Aorta (tissue), 5 donors: Measurements from ENCODE around the gene SART3. TPM values are rescaled to one million over a fixed set of nuclear protein-coding genes. Genes with fewer than 3 reads are reported as not detected.
"Not testable (repeated sequence)": the region's sequence is repeated elsewhere in the genome, so short reads cannot be mapped to it uniquely, and the experiment has no call there.

Experiments
- ATAC-seq: fragments of 200-7000 bp; cut with Tn5 transposase; one replicate; pipeline ENCODE4 v1.9.1; 2022; ENCODE audit warnings: moderate library complexity; ENCODE audit not compliant: low FRiP score
- DNase-seq, 2 donors: peaks; one replicate each; pipeline ENCODE4 v3.0.0-alpha.2; 2020
- H3K27ac ChIP-seq, 2 donors: one replicate each; pipeline ENCODE4 v1.5.1; 2013; ENCODE audit warnings: low read length in 2 of 2, mild to moderate bottlenecking in 2 of 2, moderate library complexity in 2 of 2, control low read depth in 1 of 2, inconsistent platforms in 1 of 2, low read depth in 1 of 2
- H3K27me3 ChIP-seq, 2 donors: one replicate each; pipeline ENCODE4 v1.6.1; 2013; ENCODE audit warnings: control low read depth in 1 of 2, low read length in 1 of 2, mild to moderate bottlenecking in 1 of 2, moderate library complexity in 1 of 2; ENCODE audit not compliant: insufficient read depth in 2 of 2, control insufficient read depth in 1 of 2
- H3K36me3 ChIP-seq, 2 donors: one replicate each; pipeline ENCODE4 v1.6.1; 2013; ENCODE audit warnings: control low read depth in 1 of 2, low read length in 1 of 2, mild to moderate bottlenecking in 1 of 2; ENCODE audit not compliant: insufficient read depth in 2 of 2, control insufficient read depth in 1 of 2
- H3K4me1 ChIP-seq, 2 donors: one replicate each; pipeline ENCODE4 v1.6.1; 2013; ENCODE audit warnings: low read length in 2 of 2, control low read depth in 1 of 2, mild to moderate bottlenecking in 1 of 2, moderate library complexity in 1 of 2; ENCODE audit not compliant: insufficient read depth in 2 of 2, control insufficient read depth in 1 of 2
- H3K4me3 ChIP-seq, 2 donors: one replicate each; pipeline ENCODE4 v1.5.1; 2013; ENCODE audit warnings: low read length in 2 of 2, control low read depth in 1 of 2, mild to moderate bottlenecking in 1 of 2
- H3K9me3 ChIP-seq: one replicate; pipeline ENCODE4 v1.6.1; 2013; ENCODE audit warnings: mild to moderate bottlenecking, low read length; ENCODE audit not compliant: control insufficient read depth
- WGBS, 2 donors: extraction: QIAGEN DNeasy Blood & Tissue Kit; methylation state at CpG; one replicate each; pipeline ENCODE4 v1.1.7; 2013; 5-methylcytosine and 5-hydroxymethylcytosine counted together
- intact Hi-C, 2 donors: fragments of 100-400 bp; cut with DNase I; formaldehyde crosslinking; loops; one replicate each; pipeline versions ENCODE4 v1.14.2 to v1.15.0; 2022
- polyA plus RNA-seq, 2 donors: library from polyadenylated mRNA; stranded (reverse); fragments of 200-250 nt; gene quantifications; one replicate each; pipeline ENCODE4 v1.2.3, GENCODE V29; 2013
- total RNA-seq, 2 donors: library from RNA; stranded (reverse); fragmentation: NEBNext Ultra II Directional; extraction: Animal tissue kit (Norgen Biotek cat#: 25700); gene quantifications; one replicate each; pipeline ENCODE4 v1.2.1, GENCODE V29; 2021
- donor health status: healthy with polysubstance abuse.
- donor health status: Bipolar disorder and iron deficiency.
- donor health status: DM: no; HTN: no; CAD: no.
- donor health status: DM: no; HTN: no; CAD: no.
- donor health status: DM: yes; HTN: yes; CAD: no.

The SART3 gene
- total and polyA plus RNA-seq, 4 donors, result 11.5 to 51.3 (median 35.0) TPM

DNA sequence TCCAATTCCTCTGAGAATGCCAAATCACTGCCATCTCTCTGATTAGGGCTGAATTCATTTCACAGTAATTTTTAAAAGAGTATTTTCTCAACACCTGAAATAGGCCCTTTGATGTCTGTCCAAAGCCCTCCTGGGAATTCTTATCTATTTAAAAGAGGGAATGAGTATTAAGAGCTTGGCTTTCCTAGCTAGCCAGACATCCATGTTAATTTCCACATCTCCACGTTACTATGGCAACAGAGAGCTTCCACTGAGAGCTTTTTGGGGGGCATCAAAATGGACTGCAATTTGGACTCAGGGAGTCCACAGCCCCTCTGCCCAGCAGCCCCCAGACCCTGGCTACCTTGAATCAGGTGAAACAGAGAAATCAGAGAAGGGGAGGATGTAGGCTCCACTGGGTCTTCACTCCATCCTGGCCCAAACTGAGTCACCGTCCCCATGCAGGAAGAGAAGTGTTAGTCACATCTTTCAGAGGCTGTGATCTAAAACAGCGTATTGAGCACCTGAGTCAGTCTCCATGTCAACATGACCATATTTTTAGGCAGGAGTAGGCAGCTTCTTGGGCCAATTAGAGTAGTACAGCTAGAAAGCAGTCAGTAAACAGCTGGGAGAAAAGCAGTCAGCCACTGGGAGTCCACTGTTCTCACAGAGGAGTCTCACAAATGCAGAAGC is 52.9 kb downstream of the SART3 start:
- Histone ChIP-seq H3K9me3 (no peaks in the 10 kb centered on the region), H3K4me3 (no peak overlapping the region), H3K4me1 (no peaks in the 10 kb centered on the region), H3K27ac (no peak overlapping the region), H3K36me3 (no peaks in the 10 kb centered on the region), H3K27me3 (no peaks in the 10 kb centered on the region)
- no peak for ATAC-seq
- 63 to 69% methylated on average over 3 of the region's 3 CpGs for WGBS, 2 donors
- intact Hi-C loops, result no loop called here
- no peak for DNase-seq

DNA sequence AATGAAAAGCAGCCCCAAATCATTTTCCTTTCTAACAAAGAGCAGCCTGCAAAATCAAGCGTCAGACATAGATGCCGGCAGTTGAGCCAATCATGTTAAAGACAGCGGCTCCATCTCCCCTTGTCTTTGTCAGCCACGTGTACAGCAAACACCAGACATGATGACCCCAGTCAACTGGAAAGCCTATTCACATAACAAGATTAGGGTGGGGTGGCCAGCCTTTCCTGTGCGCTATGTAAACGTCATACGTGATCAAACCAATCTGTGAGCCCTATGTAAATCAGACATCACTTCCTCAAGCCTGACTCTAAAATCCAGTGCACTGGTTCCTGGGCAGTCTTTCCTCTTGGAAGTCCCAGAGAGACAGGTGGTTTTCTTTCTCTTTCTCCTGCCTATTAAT is 55.8 kb downstream of the SART3 start:
- no peaks in the 10 kb centered on the region for H3K27me3 ChIP-seq
- intact Hi-C loops, result no loop called here
- H3K9me3 ChIP-seq, result peaks cover 2% of the 10 kb centered on the region
- DNase-seq, result no peak
- H3K27ac ChIP-seq, result no peak overlapping the region
- no peaks in the 10 kb centered on the region for H3K4me1 ChIP-seq
- no peaks in the 10 kb centered on the region for H3K36me3 ChIP-seq
- no peak for ATAC-seq
- no peak overlapping the region for H3K4me3 ChIP-seq
- 73 to 76% methylated on average over 7 of the region's 7 CpGs for WGBS, 2 donors

DNA sequence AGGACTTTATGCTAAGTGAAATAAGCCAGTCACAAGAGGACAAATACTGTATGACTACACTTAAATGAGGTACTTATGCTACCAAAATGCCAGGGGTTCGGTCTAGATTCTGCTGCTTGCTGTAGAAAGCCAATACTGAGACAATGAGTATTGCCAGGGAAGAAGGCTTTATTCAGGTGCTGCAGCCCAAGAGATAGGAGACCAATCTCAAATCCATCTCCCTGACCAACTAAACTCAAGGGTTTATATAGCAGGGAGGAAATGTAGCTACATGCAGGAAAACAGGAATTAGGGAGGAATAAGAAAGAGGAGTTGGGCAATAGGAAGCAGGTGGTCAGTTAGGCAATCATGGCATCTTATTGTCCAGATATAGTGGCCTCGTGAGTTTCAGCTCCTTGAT is 58.1 kb downstream of the SART3 start:
- WGBS, 2 donors, result 66 to 81% methylated on average over 2 of the region's 2 CpGs
- DNase-seq (no peak), ATAC-seq (no peak)
- Histone ChIP-seq H3K4me1 (no peaks in the 10 kb centered on the region), H3K4me3 (no peak overlapping the region), H3K9me3 (peaks cover 2% of the 10 kb centered on the region), H3K27ac (no peak overlapping the region), H3K36me3 (no peaks in the 10 kb centered on the region), H3K27me3 (no peaks in the 10 kb centered on the region)
- intact Hi-C loops, result no loop called here

DNA sequence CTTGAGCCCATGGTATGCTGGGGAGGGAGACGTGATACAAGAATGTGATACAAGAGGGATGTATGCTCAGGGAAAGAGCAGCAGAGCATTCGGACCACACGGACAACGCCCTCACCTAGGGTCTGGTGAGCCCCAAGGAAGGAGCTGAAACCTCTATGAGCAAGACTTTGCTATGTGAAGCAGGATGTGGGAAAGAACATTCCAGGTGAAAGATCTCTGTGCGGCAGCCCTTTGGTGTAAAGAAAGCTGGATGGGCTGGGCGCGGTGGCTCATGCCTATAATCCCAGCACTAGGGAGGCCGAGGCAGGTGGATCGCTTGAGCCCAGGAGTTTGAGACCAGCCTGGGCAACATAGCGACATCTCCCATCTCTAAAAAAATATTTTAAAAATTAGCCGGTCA is 62.8 kb downstream of the SART3 start:
- no peaks in the 10 kb centered on the region for H3K4me1 ChIP-seq
- H3K27ac ChIP-seq, result no peak overlapping the region
- H3K36me3 ChIP-seq, result no peaks in the 10 kb centered on the region
- peaks cover 2% of the 10 kb centered on the region for H3K9me3 ChIP-seq
- WGBS, 2 donors, result 80% methylated on average over 11 of the region's 11 CpGs
- no peaks in the 10 kb centered on the region for H3K27me3 ChIP-seq
- ATAC-seq (no peak), DNase-seq (no peak)
- intact Hi-C loops, result no loop called here
- H3K4me3 ChIP-seq, result no peak overlapping the region

DNA sequence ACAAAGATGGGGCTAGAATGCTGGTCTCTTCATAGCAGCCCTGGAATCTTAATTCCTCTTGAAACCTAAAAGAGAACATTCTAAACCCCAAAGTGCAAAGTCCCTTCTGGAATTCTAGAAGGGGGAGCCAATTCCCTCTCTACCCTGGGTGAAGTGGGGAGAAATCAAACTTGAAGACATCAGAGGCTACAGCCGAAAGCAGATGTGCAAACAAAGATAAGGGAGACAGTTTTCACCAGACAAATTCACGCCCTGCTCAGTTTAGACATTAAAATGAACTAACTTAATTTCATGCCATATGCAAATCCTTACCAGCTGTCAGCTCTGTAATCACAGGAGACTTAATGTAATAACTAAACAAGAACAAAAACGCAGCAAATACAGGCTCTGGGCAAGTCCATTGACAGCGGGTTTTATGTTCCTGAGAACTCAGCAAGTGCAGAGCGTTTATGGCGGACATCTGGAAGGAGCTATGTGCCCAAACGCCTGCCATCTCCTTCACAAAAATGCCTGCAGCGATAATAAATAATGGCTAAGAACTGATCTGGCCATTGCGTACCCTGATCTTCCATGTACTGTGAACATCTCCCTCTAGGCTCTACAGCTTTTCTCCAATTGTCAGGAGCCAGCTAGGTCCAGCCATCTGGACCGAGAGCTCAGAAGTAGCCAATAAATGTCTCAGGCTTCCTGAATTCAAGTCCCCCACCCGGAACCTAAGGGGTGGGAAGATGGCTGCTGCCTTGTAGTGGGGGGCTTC is 65.0 kb downstream of the SART3 start:
- Histone ChIP-seq H3K36me3 (no peaks in the 10 kb centered on the region), H3K4me1 (no peaks in the 10 kb centered on the region), H3K27me3 (no peaks in the 10 kb centered on the region), H3K4me3 (no peak overlapping the region), H3K27ac (no peak overlapping the region), H3K9me3 (no peaks in the 10 kb centered on the region)
- no peak for DNase-seq
- 73 to 77% methylated on average over 11 of the region's 11 CpGs for WGBS, 2 donors
- ATAC-seq, result no peak
- intact Hi-C loops, result no loop called here

DNA sequence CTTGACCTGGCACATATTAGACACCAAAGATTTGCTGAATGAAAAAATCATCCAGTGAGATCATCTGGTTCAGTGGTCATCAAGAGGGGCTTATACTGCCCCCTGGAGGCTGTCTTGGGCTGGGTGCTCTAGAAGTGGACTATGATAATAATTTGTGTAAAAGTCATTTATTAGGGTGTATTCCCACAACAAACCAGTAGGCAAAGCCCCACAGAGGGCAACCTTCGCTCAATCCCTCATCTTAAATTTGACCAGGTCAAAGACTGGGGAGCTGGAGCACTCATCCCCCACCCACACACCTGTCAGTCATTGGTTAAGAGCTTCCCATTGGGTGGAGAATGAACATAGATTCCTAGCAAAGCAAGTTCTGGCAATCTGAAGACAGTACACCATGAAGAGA is 65.9 kb downstream of the SART3 start:
- intact Hi-C loops, result no loop called here
- no peaks in the 10 kb centered on the region for H3K4me1 ChIP-seq
- no peak for ATAC-seq

DNA sequence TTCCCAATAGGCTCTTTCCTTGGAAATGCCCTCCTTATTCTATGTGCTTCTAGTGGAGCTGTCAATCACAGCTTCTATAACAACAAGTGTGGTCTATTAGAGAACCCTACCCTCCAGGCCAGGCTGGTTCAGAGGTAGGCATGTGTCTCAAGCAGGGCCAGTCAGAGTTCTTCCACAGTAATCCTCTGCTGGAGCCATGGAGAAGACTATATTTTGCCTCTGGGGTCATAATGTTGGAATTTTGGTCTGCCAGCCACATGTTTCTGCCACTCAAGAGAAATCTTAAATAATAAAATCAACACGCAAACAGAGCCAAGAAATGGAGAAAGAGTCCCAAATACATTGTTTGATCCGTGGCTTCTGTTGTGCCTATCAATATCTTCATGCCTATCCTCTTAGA is 69.7 kb downstream of the SART3 start:
- Histone ChIP-seq H3K36me3 (no peaks in the 10 kb centered on the region), H3K4me1 (no peaks in the 10 kb centered on the region), H3K9me3 (peaks cover 2% of the 10 kb centered on the region), H3K27me3 (peaks cover 0 to 1% of the 10 kb centered on the region in 2 donors), H3K4me3 (no peak overlapping the region), H3K27ac (no peak overlapping the region)
- 48 to 59% methylated on average over 2 of the region's 2 CpGs for WGBS, 2 donors
- DNase-seq (no peak), ATAC-seq (no peak)
- intact Hi-C loops, result no loop called here

More for the DNA sequence above, 65.9 kb downstream of the SART3 start:
- H3K27ac ChIP-seq, result no peak overlapping the region
- 38 to 53% methylated on average over 1 of the region's 1 CpG for WGBS, 2 donors
- no peak for DNase-seq
- no peaks in the 10 kb centered on the region for H3K27me3 ChIP-seq
- H3K9me3 ChIP-seq, result no peaks in the 10 kb centered on the region
- no peak overlapping the region for H3K4me3 ChIP-seq
- H3K36me3 ChIP-seq, result no peaks in the 10 kb centered on the region

DNA sequence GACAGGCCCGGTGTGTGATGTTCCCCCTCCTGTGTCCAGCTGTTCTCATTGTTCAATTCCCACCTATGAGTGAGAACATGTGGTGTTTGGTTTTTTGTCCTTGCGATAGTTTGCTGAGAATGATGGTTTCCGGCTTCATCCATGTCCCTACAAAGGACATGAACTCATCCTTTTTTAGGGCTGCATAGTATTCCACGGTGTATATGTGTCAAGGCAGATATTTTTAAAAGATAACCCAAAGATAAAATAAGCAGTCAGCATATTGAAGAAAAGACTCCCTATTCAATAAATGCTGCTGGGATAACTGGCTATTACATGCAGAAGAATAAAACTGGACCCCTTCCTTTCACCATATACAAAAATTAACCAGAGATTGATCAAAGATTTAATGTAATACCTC is 73.9 kb downstream of the SART3 start:
- DNase-seq, H3K9me3 ChIP-seq, H3K27me3 ChIP-seq, ATAC-seq, H3K4me3 ChIP-seq, H3K36me3 ChIP-seq, H3K4me1 ChIP-seq, intact Hi-C loops, H3K27ac ChIP-seq: not testable (repeated sequence)
- WGBS, 2 donors, result 63 to 85% methylated on average over 4 of the region's 4 CpGs

DNA sequence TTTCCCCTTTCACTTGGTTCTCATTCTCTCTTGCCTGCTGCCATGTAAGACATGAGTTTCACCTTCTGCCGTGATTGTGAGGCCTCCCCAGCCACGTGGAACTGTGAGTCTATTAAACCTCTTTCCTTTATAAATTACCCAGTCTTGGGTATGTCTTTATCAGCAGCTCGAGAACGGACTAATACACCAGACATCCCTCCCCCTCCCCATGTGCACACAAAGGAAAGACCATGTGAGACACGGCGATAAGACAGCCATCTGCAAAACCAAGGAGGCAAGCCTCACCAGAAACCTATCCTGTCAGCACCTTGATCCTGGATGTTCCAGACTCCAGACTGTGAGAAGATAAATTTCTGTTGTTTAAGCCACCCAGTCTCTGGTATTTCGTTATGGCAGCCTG is 75.6 kb downstream of the SART3 start:
- DNase-seq, intact Hi-C loops, ATAC-seq, H3K27ac ChIP-seq, H3K4me1 ChIP-seq, H3K4me3 ChIP-seq, H3K36me3 ChIP-seq, H3K9me3 ChIP-seq, H3K27me3 ChIP-seq: not testable (repeated sequence)
- 51 to 53% methylated on average over 7 of the region's 7 CpGs for WGBS, 2 donors
